H1 (cell line): Measurements from ENCODE around the gene ZFAND6.

ENCODE experiments used
- EP300 ChIP-seq, 2 experiments: IDR thresholded peaks; 1 replicate in 1 of 2; 2 replicates in 1 of 2; pipeline ENCODE4 v1.6.1; 2011 to 2012; ENCODE audit warnings: low read depth in 2 of 2, low read length in 2 of 2, mild to moderate bottlenecking in 2 of 2, borderline replicate concordance in 1 of 2, inconsistent platforms in 1 of 2, moderate library complexity in 1 of 2
- EZH2 ChIP-seq: fragments of 200-600 bp; sonication (generic); IDR thresholded peaks from 2 replicates; pipeline ENCODE4 v1.7.1; 2012; ENCODE audit warnings: low read depth, mild to moderate bottlenecking, moderate library complexity, low read length, inconsistent platforms; ENCODE audit not compliant: severe bottlenecking
- GABPA ChIP-seq: IDR thresholded peaks from 2 replicates; pipeline ENCODE4 v1.6.1; 2011; ENCODE audit warnings: mild to moderate bottlenecking, low read length, moderate library complexity, borderline replicate concordance; ENCODE audit not compliant: insufficient read depth
- GTF2F1 ChIP-seq: IDR thresholded peaks from 2 replicates; pipeline ENCODE4 v1.6.1; 2012; ENCODE audit warnings: low read depth, low read length, improper control_type of control experiment, borderline replicate concordance
- NRF1 ChIP-seq: IDR thresholded peaks from 2 replicates; pipeline ENCODE4 v1.6.1; 2011; ENCODE audit warnings: mild to moderate bottlenecking, low read depth, low read length, improper control_type of control experiment
- POLR2AphosphoS5 ChIP-seq: IDR thresholded peaks from 2 replicates; pipeline ENCODE4 v1.6.1; 2011; ENCODE audit warnings: low read depth, low read length
- RAD21 ChIP-seq, 2 experiments: IDR thresholded peaks in 1 of 2; conservative IDR thresholded peaks in 1 of 2; 2 replicates each; pipeline ENCODE4 v1.6.1; 2011; ENCODE audit warnings: low read depth in 2 of 2, low read length in 2 of 2, improper control_type of control experiment in 1 of 2, inconsistent platforms in 1 of 2, mild to moderate bottlenecking in 1 of 2, moderate library complexity in 1 of 2
- RBBP5 ChIP-seq: IDR thresholded peaks from 2 replicates; pipeline ENCODE4 v1.7.1; 2012; ENCODE audit warnings: low read depth, mild to moderate bottlenecking, inconsistent platforms, low read length, moderate library complexity, borderline replicate concordance
- RNF2 ChIP-seq: fragments of 200-900, 300-1000 bp; sonication (generic); IDR thresholded peaks from 2 replicates; pipeline ENCODE4 v1.7.1; 2016; ENCODE audit warnings: borderline replicate concordance, low read depth, mild to moderate bottlenecking, antibody characterized with exemption, low read length; ENCODE audit not compliant: poor library complexity, severe bottlenecking; ENCODE audit errors: missing control alignments
- RXRA ChIP-seq: IDR thresholded peaks from 2 replicates; pipeline ENCODE4 v1.6.1; 2011; ENCODE audit warnings: low read depth, mild to moderate bottlenecking, low read length, moderate library complexity; ENCODE audit not compliant: insufficient read depth
- SP2 ChIP-seq: IDR thresholded peaks from 2 replicates; pipeline ENCODE4 v1.6.1; 2012; ENCODE audit warnings: mild to moderate bottlenecking, low read length, inconsistent platforms
- SRF ChIP-seq: IDR thresholded peaks from 2 replicates; pipeline ENCODE4 v1.6.1; 2011; ENCODE audit warnings: mild to moderate bottlenecking, low read depth, low read length, moderate library complexity
- TEAD4 ChIP-seq: IDR thresholded peaks from 2 replicates; pipeline ENCODE4 v1.6.1; 2012; ENCODE audit warnings: low read depth, low read length, inconsistent platforms, mixed read lengths
- TF ChIP-seq, protein P1 (sequence below), 3 experiments: IDR thresholded peaks; 1 replicate in 2 of 3; 2 replicates in 1 of 3; pipeline versions ENCODE4 v1.5.1 to v1.6.1; 2011; ENCODE audit warnings: low read length in 3 of 3, mild to moderate bottlenecking in 3 of 3, inconsistent platforms in 2 of 3, low read depth in 1 of 3, moderate library complexity in 1 of 3; ENCODE audit not compliant: insufficient read depth in 1 of 3; ENCODE audit errors: control extremely low read depth in 1 of 3

GRCh38 chr15:80107204-80107603 is 47.7 kb downstream of the ZFAND6 start:
- TF ChIP-seq, protein P1, sequence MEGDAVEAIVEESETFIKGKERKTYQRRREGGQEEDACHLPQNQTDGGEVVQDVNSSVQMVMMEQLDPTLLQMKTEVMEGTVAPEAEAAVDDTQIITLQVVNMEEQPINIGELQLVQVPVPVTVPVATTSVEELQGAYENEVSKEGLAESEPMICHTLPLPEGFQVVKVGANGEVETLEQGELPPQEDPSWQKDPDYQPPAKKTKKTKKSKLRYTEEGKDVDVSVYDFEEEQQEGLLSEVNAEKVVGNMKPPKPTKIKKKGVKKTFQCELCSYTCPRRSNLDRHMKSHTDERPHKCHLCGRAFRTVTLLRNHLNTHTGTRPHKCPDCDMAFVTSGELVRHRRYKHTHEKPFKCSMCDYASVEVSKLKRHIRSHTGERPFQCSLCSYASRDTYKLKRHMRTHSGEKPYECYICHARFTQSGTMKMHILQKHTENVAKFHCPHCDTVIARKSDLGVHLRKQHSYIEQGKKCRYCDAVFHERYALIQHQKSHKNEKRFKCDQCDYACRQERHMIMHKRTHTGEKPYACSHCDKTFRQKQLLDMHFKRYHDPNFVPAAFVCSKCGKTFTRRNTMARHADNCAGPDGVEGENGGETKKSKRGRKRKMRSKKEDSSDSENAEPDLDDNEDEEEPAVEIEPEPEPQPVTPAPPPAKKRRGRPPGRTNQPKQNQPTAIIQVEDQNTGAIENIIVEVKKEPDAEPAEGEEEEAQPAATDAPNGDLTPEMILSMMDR (IDR thresholded peaks at IDR 0.05; ENCODE audit: control extremely low read depth in 1 of 3, insufficient read depth in 1 of 3, low read depth in 1 of 3, low read length in 3 of 3): no peak
- TF ChIP-seq GABPA (no peak), SP2 (no peak), RAD21 (IDR thresholded peaks at IDR 0.05 in 1 of 2, conservative IDR thresholded peaks at IDR 0.05 in 1 of 2; ENCODE audit: low read depth in 2 of 2, low read length in 2 of 2) (no peak), NRF1 (no peak), SRF (no peak), POLR2AphosphoS5 (no peak), RNF2 (no peak), GTF2F1 (no peak), TEAD4 (no peak), RBBP5 (no peak), RXRA (no peak), EZH2 (no peak), EP300 (IDR thresholded peaks at IDR 0.05; ENCODE audit: borderline replicate concordance in 1 of 2, low read depth in 2 of 2, low read length in 2 of 2) (no peak)
